Middle frontal gyrus (tissue), 1 donor: Measurements from ENCODE around the gene FLNA.
A peak's percentile ranks its signal among the peaks of the same experiment; 100 is the strongest.
"Not testable (repeated sequence)": the region's sequence is repeated elsewhere in the genome, so short reads cannot be mapped to it uniquely, and the experiment has no call there.

Experiments
- DNase-seq: peaks from one replicate; pipeline ENCODE4 v3.0.0-alpha.2; 2015; ENCODE audit warnings: low spot score; ENCODE audit errors: extremely low spot score

The FLNA gene

DNA sequence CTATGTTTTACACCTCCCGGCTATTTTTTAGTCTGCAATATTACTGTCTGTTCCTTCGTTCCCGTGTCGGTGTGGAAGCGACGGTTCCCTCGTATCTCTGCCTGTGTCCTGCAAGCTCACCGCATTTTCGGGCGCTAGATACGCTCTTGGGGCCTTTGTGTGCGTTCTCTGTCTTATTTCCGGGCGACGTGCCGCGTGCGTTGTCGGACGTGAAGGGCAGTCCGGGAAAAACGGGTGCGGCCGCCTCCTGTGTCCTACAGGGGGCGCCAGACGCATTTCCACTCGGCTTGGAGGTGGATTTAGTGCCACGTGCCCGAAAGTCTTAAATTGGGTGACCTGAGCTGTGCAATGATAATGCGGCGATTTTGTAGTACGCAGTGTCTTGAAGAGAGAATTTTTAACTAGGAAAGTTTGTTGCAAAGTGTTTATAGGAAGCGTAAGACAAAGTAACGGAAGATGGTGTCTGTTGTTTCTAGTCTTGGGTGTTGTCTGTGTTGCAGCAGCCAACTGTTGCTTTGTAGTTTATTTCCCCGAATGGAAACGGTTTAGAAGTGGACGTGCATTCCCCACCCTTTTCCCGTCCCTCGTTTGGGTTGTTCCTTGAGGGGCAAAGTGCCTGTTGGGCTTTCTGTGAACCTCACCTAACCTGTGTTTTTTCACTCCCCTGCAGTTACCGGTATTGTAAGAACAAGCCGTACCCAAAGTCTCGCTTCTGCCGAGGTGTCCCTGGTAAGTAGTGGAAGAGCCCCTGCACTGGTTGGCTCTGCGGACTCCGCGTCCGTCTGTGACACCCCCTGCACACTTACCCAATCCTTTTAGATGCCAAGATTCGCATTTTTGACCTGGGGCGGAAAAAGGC lies 24.5 kb upstream of the FLNA start:
- DNase-seq = peak; percentile 10

DNA sequence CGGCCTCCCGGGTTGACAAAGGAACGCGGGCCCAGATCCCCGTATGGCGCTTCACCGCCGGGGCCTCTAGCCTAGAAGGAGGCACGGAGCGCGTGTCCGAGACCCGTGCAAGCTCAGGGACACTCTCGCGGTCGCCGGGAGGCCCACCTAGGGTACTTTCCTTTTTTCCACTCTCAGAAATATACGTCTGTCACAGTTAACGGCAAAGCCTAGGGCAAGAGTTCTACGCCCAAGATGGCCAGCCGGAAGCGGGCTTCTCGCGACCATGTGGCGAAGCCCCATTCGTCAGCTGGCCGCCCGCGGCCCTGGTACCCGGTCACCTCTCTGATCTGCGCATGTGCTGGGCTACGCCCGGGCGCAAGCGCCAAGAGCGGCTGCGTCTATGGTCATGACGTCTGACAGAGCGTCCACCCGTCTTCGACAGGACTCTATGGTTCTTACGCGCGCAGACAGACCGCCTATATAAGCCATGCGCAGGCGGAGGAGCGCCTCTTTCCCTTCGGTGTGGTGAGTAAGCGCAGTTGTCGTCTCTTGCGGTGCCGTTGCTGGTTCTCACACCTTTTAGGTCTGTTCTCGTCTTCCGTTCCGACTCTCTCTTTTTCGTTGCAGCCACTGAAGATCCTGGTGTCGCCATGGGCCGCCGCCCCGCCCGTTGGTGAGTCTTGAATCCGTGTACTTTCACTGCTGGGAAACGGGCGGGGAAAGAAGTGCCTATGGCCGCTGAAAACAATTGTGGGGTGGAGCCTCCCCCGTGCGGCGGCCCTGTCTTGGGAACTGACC lies 23.6 kb upstream of the FLNA start, which contains the start of gene RPL10:
TSS of gene RPL10 (plus strand) at position 490 of the 780 bp plus-strand sequence. CDS start at position 633, 143 bp downstream.
- DNase-seq = peak; percentile 92

DNA sequence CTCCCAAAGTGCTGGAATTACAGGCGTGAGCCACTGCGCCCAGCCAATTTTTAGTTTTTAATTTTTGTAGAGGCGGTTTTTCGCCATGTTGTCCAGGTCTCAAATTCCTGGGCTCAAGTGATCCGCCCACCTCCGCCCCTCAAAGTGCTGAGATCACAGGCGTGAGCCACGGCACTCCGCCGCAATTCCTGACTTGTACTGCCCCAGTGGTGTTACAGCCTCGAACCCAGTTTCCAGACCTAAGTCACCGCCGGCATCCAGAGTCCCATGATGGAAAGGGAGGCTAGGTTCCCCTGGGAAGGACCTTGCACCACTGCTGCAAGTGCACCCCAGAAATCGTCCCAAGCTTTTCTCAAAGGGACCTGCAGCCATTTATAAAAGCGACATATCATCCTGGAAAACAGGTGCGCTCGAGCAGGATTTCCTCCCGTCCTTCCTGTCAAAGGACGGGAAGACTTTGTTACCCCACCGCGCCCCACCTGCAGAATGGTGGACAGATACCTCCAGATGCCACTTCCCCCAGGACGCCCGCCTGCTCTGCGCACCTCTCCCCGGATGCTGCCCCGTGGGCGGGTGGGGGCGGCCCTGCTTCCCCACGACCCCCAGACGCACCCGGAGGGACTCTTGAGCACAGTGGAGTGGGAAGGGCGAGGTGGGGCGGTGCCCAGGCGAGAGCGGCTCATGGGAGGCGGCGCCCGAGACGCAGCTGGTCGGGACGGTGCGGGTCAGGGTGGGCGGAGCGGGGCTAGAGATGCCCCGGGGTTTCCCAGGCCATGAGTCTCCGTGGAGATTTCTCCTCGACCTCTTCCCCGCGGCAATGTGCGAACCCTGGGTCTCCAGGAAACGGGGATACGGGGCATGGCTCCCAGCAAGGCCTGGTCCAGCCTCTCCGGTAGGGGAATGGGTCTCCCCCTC lies 22.8 kb upstream of the FLNA start:
- DNase-seq = no peak

DNA sequence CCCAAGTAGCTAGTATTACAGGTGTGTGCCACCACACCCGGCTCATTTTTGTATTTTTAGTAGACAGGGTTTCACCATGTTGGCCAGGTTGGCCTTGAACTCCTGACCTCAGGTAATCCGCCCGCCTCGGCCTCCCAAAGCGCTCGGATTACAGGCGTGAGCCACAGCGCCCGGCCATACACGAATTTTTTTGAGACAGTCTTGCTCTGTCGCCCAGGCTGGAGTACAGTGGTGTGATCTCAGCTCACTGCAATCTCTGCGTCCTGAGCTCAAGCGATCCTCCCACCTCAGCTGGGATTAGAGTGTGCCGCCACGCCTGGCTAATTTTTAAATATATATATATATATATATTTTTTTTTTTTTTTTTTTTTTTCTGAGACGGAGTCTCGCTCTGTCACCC lies 21.9 kb upstream of the FLNA start:
- DNase-seq = not testable (repeated sequence)

DNA sequence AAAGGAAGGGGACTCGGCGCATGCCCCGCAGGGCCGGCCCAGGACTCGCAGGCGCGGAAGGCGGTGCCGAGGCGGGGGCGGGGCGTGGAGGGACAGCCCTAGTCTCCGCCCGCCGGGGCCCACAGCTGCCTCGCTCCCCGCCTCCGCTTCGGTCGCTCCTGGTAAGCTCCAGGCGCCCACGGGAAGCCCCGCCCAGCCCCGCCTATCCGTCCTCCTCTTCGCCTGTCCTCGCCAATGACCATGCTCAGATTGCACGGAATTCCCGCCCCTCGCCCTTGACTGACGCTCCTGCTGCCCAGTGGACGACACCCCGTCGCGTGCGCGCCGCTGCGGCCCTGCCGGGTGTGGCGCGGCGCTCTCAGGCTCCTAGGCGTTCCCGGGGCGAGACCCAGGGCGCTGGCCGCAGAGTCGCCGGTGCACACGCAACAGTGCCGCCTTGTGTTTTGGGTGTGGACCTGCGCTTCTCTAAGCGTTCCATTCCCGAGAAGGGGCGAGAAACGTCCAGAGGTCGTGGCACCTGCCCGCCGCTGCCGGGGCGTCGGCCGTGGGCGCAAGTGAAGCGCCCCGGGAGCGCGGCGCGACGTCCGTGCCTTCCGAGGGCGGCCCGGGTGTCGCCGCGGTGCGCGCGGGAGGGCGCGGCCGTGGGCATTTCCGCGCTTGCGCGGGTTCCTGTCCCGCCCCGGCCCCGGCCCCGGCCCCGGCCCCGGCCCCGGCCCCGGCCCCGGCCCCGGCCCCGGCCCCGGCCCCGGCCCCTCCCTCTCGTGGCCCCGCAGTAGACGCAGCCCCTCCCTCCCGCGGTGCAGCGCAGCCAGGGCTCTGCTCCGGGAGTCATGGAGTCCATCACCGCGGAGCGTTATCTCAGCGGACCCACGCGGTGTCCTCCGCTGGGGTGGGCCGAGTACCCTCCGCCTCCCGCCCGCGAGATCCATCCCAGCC lies 15.6 kb upstream of the FLNA start:
- DNase-seq = not testable (repeated sequence)

DNA sequence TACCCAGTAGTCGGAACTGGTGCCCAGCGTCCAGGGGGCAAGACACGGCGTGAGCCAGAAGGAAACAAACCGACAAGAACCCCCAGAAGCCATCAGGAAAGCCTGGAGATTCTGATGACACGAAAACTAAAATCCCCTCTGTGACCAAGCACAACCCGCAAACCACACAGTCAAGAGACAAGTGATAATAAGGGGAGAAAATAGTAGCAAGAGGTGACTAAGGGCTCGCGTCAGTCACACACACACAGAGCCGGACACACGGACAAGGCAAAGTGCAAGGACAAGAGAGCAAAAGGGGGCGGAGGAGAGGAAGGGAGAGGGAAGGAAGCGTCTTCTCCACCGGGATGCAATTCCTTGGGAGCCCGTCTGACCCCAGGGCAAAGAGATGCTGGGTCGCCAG lies 14.2 kb upstream of the FLNA start:
- not testable (repeated sequence) for DNase-seq

DNA sequence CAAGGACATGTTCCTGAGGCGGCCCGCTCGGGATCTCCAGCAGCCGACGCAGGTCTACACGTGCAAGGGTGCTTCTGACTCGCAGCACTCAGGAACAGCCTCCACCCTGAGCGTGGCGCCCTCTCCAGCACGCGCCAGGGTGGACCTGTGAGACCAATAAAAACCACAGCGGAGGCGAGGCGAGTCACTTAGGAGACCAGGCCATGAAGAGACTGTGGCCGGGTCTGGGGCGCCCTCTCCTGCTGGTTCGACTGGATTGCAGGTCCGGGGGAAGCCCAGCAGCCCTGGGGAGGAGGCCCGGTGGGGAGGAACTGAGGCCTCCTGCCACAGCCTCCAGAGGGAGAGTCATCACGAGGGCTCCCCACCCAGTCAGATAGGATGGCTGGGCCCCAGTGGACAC lies 13.7 kb upstream of the FLNA start:
- DNase-seq = not testable (repeated sequence)

DNA sequence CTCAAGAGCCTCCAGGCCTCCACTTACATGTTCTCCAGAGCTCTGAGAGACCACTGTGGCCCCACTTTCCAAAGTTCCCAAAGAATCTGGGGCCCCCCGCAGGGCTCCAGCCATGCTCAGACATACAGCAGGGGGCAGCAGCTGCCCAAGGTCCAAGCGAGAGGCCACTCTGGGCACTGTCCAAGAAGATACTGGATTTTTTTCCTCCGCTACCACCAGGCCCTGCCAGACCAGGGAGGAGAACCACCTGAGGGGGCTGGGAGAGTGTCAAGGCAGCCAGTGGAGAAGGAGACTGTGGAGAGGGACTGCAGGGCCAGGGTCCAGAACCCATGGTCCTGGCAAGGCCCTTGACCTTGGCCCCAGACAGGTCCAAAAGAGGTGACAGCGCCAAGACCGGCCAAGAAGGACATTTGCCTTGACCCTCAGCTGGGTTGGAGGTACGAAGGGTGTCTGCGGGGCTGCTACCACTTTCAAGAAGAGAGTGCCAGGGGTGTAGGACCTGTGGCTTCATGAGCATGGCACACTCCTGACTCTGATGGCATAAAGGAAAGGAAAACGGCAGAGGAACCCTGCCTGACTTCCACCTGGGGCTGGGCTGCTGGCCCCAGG lies 10.0 kb upstream of the FLNA start:
- DNase-seq = no peak

DNA sequence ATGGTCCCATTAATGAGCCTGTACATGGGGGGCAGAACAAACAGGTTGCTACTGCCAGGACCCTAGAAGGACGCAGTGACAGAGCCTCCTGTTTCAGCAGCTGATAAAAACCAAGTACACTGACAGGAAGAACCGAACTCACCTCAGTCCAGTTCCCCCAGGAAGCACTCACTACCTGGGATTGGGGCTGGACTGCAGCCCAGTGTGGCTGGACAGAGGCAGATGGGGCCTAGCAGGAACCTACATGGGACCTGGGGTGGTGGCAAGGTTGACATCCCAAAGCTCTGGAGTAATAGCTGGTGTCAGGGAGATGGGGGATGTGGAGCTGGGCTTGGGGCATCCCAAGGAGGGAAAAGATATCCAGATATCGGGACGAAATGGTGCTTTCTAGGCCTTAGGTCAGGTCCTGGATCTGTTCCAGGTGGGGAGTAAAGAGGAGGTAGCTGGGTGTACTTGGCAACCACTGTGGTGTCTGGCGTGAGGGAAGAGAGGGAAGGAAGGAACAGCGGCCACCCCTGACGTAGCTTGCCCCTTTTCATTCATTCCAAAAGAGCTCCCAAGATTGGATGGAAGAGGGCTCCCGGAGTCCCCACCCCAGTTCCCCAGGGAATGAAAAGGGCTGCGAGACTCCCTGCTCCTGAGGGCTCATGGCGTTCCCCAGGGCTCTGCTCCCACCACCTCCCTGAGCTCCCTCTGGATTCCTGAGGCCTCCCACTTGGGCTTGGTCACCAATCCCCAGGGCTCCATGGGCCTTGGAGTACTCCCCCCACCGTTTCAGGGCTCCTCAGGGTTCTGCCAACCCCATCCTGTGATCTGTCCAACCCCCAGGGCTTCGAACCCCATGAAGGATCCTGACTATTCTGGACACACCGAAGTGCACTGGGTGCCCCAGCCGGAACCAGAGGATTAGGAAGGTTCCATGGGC lies 9.2 kb upstream of the FLNA start:
- no peak for DNase-seq

DNA sequence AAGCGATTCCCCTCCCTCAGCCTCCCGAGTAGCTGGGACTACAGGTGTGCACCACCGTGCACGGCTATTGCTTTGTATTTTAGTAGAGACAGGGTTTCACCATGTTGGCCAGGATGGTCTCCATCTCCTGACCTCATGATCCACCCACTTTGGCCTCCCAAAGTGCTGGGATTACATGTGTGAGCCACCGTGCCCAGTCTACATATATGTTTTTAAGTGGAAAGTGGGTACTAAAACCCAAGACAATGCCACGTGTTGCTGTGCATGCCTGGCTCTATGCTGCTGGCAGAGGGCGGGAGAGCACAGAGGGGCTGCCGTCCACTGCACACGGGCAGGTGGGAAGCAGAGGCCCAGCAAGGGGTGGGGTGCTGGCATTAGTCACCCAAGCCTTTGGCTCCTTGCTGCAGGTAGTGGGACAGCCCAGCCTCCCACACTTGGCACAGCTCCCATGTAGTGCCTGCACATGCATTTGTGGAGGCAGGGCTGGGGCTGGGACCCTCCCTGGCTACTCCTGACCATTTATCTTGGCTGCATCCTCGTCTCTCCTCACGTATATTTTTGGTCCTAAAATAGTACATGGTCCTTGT lies 8.1 kb upstream of the FLNA start:
- no peak for DNase-seq

DNA sequence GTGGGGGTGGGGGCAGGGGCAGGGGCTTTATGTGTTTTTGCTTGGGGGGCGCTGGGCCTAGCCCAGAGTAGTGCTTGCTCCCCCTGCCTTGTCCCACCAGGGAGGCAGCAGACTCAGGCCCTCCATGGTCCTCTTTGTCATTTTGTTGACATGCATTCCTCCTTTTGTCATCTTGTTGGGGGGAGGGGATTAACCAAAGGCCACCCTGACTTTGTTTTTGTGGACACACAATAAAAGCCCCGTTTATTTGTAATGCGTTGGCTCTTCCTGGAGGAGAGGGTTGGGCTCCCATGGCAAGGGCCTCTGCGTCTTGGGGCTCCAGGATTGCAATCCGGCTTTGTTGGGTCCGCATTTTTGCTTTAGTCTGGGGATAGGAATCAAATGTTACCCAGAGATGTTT lies 6.8 kb upstream of the FLNA start:
- no peak for DNase-seq

DNA sequence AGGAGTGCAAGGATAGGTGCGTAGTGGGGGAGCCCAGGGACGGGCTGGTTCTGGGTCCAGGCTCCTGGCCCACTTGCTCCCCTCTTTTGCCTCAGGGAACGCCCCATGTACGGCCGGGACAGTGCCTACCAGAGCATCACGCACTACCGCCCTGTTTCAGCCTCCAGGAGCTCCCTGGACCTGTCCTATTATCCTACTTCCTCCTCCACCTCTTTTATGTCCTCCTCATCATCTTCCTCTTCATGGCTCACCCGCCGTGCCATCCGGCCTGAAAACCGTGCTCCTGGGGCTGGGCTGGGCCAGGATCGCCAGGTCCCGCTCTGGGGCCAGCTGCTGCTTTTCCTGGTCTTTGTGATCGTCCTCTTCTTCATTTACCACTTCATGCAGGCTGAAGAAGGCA lies 6.4 kb upstream of the FLNA start:
- DNase-seq = no peak

DNA sequence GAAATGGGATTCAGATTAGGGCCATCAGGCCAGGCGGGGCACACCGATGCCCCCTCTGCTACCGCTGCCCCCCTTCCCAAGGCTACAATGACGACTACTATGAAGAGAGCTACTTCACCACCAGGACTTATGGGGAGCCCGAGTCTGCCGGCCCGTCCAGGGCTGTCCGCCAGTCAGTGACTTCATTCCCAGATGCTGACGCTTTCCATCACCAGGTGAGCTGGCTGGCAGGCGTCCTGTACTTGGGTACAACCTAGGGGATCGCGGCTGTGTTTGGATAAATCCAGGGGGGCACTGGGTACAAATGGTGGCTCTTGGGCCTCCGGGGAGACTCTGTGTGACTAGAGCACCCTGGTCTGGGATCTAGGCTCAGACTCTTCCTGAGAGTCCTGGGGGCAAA lies 5.7 kb upstream of the FLNA start:
- no peak for DNase-seq

DNA sequence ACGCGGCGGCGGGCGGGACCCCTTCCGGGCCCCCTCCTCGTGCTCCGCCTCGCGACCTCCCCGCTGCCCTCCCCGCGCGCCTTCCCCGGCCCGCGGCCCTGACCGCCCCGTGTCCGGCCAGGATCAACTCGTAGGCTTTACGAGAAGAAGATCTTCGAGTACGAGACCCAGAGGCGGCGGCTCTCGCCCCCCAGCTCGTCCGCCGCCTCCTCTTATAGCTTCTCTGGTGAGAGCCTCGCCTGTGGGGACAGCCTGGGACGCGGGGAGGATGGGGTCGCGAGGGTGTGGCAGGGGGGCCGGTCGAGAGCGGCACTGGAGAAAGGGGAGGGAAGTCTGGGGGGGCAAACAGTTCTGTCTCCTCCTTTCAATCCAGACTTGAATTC lies 5.1 kb upstream of the FLNA start:
- DNase-seq = no peak

DNA sequence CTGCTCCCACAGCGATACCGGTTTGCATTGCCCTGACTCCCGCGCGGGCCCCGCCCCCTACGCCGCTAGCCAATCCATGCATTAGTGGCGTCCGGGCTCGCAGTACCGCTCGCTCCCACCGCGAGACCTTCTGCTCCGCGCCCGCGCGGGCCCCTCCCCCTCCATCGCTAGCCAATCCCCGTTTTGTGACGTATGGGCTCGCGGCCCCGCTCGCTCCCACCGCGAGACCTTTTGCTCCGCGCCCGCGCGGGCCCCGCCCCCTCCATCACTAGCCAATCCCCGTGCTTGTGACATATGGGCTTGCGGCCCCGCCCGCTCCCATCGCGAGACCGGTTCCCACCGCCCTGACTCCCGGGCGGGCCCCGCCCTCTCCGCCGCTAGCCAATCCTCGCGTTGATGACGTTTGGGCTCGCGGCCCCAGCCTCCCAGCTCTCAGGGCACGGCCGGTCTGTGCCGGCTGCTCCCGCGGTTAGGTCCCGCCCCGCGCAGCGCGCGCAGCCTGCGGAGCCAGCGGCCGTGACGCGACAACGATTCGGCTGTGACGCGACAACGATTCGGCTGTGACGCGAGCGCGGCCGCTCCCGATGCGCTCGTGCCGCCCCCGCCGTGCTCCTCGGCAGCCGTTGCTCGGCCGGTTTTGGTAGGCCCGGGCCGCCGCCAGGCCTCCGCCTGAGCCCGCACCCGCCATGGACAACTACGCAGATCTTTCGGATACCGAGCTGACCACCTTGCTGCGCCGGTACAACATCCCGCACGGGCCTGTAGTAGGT lies 4.5 kb upstream of the FLNA start, which contains the start of gene EMD:
TSS of gene EMD (plus strand) at position 497 of the 770 bp plus-strand sequence. CDS start at position 687, 190 bp downstream.
- DNase-seq = peak; percentile 92

DNA sequence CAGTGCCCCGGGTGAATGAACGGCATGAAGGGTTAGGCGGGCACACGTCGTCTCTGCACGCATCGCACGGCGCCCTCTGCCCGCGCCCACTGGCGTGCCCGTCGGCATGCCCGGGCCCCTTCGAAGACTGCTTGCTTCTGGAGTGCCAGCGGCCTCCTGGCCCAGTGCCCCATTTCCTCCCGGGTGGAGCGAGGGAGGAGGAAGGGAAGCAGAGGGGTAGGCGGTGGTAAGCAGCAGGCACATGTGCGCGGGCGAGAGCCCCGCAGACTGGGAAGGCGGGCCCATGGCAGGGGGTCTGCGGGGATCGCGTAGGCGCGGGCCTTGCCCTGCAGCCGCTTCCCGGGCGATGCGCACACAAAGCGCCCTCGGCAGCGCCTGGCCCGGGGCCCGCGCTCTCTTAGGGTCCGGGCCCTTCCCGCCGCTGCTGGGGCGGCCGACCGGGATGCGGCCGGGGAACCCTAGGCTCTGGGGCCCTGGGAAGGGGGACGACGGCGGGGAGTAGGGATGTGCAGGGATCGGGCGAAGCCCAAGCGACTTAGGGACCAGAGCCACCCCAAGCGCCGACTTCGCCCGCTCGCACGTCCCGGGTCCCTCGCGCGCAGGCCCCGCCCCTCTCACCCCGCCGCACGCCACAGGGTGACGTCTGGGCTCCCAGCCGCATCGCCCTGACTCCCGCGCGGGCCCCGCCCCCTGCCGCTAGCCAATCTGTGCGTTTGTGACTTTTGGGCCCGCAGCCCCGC lies 3.8 kb upstream of the FLNA start:
- peak; percentile 79 for DNase-seq

DNA sequence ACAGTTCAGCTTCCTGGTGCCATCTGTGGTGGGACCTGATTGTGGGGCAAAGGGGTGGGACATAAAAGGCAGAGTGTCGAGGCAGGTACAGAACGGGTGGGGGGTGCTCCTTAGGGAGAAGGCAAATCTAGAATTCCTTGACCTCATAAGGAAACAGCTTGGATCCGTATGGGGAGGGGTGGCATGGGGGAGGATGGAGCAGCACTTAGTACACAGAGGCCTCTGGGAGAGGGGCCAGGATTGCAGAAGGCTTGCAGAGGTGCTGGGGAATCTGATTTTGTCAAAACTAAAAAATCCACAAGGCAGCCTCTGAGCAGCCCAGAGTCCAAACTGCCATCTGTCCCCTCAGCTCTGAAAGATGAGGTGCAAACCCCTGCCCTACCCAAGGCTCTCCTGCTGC lies 2.3 kb upstream of the FLNA start:
- DNase-seq = no peak
